ENCODE data around the gene PDRG1.

PDRG1 gene

DNA sequence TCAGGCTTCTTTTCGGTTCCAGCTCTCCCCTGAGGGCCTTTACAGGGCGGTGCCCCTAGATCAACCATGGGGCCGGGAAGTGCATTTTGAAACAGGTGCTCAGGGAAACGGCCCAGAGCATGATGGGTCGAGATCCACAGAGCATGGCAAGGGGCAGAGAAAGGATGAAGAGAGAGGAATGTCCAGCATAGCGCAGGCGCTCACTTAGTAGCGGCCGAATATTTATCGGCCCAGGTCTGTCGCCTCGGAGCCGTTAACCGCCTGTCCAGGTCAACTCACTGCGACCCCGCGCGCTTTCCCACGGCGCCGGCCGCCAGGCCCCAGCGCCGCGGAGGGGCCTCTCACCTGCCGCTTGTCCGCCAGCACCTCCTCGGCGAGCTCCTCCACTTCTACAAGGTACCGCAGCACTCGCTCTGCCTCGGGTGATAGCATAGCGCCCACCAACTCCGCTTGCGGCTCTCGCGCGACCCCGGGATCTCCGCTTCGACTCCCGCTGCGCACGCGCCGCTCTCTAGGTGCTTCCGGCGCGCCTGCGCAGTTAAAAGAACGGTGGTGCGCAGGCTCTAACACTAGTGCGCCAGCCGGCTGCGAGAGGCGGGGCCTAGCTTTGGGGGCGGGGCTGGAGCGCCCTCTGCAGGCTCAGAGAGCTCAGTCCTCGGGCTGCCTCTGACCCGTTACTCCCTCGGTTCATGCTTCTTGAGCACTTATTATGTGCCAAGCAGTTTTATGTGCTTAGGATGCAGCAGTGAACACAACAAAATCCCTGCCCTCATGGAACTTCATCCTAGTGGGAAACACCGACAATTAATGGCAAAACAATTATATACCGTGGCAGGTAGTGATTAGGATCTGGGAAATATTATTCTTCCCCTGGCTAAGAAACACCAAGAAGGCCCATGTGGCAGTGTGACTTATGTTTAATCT, at the start of gene PDRG1:
TSS of gene PDRG1 (minus strand) at position 517 of the 924 bp plus-strand sequence. CDS start at position 432, 85 bp downstream.
- peak; percentile 98 for DNase-seq (ENCODE audit: low spot score)

DNA sequence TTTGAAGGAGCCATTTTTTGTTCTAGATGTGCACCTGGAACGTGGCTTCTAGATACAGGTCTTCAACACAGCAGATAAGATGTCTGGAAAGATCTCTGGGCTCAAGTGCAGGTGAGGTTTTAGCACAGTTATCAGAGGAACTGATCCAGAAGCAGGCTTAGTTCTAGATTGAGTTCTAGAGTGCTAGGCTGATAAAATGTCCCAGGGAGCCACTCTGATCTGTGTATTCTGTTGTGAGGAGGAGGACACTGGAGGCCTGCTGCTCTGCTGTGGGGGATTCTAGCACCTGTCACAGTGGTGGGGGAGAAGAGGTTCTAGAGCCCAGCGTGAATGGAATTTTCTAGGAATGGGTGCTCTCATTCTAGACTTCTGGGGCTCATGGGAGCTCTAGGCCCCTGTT, 46.4 kb upstream of the PDRG1 start:
- no peak for DNase-seq (ENCODE audit: low spot score)

GRCh38 chr20:31996996-31997395, 45.1 kb upstream of the PDRG1 start:
- no peak for DNase-seq (ENCODE audit: low spot score)

GRCh38 chr20:31992086-31992485, 40.2 kb upstream of the PDRG1 start:
- no peak for DNase-seq (ENCODE audit: low spot score)

GRCh38 chr20:31991339-31991705, 39.5 kb upstream of the PDRG1 start:
- no peak for DNase-seq (ENCODE audit: low spot score)

GRCh38 chr20:31990641-31991338, 38.9 kb upstream of the PDRG1 start:
- no peak for DNase-seq (ENCODE audit: low spot score)

DNA sequence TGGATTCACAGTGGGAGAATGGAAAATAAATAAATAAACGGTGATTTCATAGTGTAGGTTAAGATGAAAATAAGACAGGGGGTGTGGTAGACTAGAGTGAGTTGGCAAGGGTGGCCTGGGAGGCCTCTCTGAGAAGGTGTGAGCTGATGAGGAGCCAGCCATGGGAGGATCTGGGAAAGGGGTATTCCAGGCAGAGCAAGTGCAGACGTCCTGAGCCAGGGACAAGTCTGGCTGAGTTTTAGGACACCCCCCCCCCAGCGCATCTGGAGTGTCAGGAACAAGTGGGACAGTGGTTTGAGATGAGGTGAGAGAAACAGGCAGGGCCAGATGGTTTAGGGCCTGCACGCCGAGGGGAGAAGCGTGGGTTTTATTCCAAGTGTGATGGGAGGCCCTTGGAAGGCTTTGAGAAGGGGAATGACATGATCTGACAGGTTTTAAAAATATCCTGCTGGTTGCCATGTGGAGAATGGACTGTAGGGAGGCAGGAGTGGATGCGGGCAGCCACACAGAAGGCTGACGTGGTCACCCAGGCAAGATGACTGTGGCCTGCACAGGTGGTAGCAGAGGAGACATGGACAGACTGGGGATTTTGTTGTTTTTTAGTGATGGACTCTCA, 37.3 kb upstream of the PDRG1 start:
- DNase-seq (ENCODE audit: low spot score) = no peak

GRCh38 chr20:31988430-31989015, 36.7 kb upstream of the PDRG1 start:
- no peak for DNase-seq (ENCODE audit: low spot score)

DNA sequence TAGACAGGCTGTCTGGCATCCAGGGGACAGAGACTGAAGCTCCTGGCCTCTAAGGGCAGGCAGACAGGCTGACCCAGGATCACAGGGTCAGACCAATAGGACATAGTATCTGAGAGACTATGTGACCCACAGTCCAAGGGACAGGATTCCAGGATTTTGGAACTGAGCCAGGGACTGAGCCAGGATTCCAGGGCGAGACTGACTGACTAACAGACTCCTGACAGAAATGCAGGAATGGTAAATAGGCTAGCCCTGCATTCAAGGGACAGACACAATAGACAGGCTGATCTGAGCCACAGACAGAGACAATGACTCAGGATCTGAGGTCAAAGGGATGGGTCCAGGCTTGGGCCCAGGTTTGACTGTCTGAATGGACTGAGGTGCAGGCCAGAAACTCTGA, 35.9 kb upstream of the PDRG1 start:
- DNase-seq (ENCODE audit: low spot score) = no peak

DNA sequence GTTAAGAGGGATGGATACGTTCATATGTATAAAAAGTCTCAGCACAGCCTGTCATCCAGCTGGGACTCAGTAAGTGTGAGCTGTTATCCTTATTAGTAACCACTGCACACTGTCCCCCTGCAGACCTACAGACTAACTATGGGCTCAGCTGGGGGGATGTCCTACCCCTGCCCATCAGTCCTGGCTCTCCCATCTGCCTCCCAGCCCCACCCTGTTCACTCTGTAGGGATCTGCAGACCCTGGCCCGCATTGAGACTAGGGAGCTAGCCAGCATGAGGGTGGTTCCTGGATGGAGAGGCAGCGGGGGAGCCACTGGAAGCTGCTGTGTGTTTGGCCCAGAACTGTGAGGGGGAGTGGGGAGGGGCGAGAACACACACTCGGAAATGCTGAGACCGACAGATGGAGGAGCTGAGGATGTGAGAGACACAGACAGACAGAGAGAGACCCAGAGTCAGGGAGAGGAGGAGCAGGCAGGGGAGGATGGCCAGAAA, 33.2 kb upstream of the PDRG1 start:
- no peak for DNase-seq (ENCODE audit: low spot score)

DNA sequence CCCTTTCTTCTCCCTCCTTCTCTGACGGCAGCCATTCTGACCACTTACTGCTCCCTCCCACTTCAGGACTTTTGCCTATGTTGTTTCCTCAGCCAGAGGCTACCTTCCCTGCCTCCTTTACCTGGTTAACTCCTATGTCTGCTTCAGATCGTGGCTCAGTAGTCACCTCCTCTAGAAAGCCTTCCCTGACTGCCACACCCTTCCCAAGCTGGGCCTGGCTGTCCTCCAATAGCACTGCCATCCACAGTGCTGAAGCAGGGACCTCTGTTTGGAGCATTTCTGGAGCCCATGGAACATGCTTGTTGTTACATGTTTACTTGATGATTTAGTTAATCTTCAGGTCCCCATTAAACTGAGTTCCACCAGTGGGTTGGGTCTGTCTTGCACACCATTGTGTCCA, 29.9 kb upstream of the PDRG1 start:
- DNase-seq (ENCODE audit: low spot score) = no peak

GRCh38 chr20:31979713-31980426, 28.0 kb upstream of the PDRG1 start:
- DNase-seq (ENCODE audit: low spot score) = no peak

DNA sequence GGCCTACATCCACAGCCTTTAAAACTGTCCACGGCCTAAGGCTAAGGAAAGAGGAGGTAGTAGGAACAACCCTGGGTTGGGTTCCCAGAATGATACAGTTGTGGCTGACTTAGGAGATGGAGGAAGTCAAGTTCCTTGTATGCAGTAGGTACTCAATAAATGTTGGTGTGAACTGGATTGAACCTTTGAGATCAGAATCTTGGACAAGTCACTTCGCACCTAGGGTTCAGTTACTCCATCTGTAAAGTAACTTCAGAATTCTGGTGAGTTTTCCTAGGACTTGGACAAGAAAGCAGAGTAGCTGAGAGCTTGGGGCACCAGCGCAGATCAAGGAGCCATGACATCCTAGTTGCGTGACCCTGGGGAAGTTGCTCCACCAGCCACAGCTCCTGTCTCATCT, 25.2 kb upstream of the PDRG1 start:
- DNase-seq (ENCODE audit: low spot score) = no peak

DNA sequence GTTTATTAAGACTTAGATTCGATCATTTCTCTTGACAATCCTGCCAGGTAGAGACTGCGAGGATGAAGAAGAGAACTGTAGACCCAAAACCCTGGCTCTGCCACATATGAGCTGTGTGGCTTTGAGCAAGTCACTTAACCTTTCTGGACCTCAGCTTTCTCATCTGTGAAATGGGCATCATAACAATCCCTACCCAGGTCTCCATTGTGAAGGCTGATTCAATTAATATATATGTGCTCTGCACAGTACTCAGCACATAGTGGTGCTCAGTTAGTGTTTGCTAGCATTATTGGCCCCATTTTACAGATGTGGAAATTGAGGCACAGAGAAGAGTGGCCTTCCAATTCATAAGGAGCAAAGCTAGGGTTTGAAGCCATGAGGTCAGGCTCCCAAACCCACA, 24.0 kb upstream of the PDRG1 start:
- DNase-seq (ENCODE audit: low spot score) = no peak

- no peak for DNase-seq (ENCODE audit: low spot score)
These were observed 23.2 kb upstream of the PDRG1 start for GRCh38 chr20:31974951-31975487.

DNA sequence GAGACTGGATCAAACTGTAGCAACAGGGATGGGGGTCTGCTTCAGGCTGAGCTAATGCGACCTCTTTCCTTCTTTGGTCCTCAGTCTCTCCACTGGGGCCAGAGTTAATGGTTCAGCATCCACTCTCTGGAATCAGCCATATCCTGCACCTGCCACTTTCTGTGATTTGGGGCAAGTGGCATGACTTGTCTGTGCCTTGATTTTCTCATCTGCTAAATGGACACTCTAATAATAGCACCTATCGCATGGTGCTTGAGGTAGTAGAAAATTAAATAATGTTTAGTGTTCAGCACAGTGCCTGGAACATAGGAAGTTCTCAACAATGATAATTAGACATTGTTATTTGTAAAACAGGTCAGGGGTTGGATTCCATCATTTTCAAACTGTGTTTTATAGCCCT, 22.4 kb upstream of the PDRG1 start:
- DNase-seq (ENCODE audit: low spot score) = no peak

GRCh38 chr20:31972471-31973021, 20.7 kb upstream of the PDRG1 start:
- no peak for DNase-seq (ENCODE audit: low spot score)

DNA sequence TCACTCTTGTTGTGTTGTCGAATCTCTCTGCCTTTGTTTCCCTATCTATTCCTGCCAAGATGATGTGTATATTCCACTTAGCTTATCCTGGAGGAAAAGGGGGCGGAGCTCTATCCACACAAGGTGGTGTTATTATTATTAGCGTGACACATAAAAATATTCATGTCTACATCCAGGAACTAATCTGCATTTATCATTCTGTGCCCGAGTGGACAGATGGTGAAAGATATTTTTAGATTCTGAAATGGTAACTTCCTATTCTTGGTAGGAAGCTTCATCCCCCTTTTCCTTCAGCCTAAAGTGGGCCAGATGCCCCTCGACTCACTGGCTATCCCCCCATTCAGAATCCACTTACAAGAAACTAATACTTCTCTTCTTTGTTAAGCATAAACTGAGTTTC, 18.1 kb upstream of the PDRG1 start:
- no peak for DNase-seq (ENCODE audit: low spot score)

- peak; percentile 75 for DNase-seq (ENCODE audit: low spot score)
These were observed 16.7 kb upstream of the PDRG1 start for GRCh38 chr20:31968291-31969126.

- no peak for DNase-seq (ENCODE audit: low spot score)
These were observed 16.0 kb upstream of the PDRG1 start, which contains the start of gene XKR7 for GRCh38 chr20:31967830-31968249. Gene XKR7, plus strand, starts transcription at chr20:31968151. Its CDS starts 25 bp downstream, at chr20:31968176.
